GM23338 (cell line): ENCODE data around the gene GGT6. TPM values are rescaled to one million over a fixed set of nuclear protein-coding genes. Genes with fewer than 3 reads are reported as not detected.

Experiments
- CTCF ChIP-seq, 2 experiments: fragments of 200-600 bp in 1 of 2; sonication (generic) in 1 of 2; conservative IDR thresholded peaks; 2 replicates each; pipeline versions ENCODE4 v1.5.1 to v1.6.1; 2016 to 2017; ENCODE audit warnings: antibody characterized with exemption in 2 of 2, low read depth in 2 of 2, mild to moderate bottlenecking in 2 of 2, moderate library complexity in 1 of 2
- EZH2 ChIP-seq: fragments of 200-600 bp; sonication (generic); IDR thresholded peaks from one replicate; pipeline ENCODE4 v1.8.0; 2017; ENCODE audit warnings: antibody characterized with exemption, mild to moderate bottlenecking, low read depth; ENCODE audit not compliant: unreplicated experiment
- EZH2phosphoT487 ChIP-seq: fragments of 200-600 bp; sonication (generic); IDR thresholded peaks from one replicate; pipeline ENCODE4 v1.8.1; 2018; ENCODE audit warnings: antibody characterized with exemption; ENCODE audit not compliant: unreplicated experiment
- POLR2AphosphoS5 ChIP-seq: IDR thresholded peaks from 2 replicates; pipeline ENCODE4 v1.6.1; 2016; ENCODE audit warnings: antibody characterized with exemption, low read depth
- STAT1 ChIP-seq: IDR thresholded peaks from one replicate; pipeline ENCODE4 v1.6.1; 2016; ENCODE audit warnings: antibody characterized with exemption; ENCODE audit not compliant: unreplicated experiment
- ZNF331 ChIP-seq: fragments of 250-450 bp; sonication (Bioruptor Pico); IDR thresholded peaks from 2 replicates; pipeline ENCODE4 v1.5.0; 2020; ENCODE audit warnings: low read depth, mild to moderate bottlenecking, moderate library complexity
- ZNF462 ChIP-seq: fragments of 250-450 bp; sonication (Bioruptor Pico); IDR thresholded peaks from 2 replicates; pipeline ENCODE4 v1.5.0; 2020; ENCODE audit warnings: mild to moderate bottlenecking, moderate library complexity
- polyA plus RNA-seq: library from polyadenylated mRNA; unstranded; fragments of >200 nt; fragmentation: Nextera tagmentation; extraction: Ambion mirVana; gene quantifications from 2 replicates; pipeline ENCODE4 v1.2.1, GENCODE V29; 2016
- total RNA-seq: library from RNA; depleted of rRNA; stranded (reverse); fragments of >200 nt; shearing (Covaris generic); gene quantifications from 2 replicates; pipeline ENCODE4 v1.2.3, GENCODE V29; 2014

GGT6 gene
- total and polyA plus RNA-seq, 2 experiments from 2014 or later, result 0.24 TPM; not detected in 1

DNA sequence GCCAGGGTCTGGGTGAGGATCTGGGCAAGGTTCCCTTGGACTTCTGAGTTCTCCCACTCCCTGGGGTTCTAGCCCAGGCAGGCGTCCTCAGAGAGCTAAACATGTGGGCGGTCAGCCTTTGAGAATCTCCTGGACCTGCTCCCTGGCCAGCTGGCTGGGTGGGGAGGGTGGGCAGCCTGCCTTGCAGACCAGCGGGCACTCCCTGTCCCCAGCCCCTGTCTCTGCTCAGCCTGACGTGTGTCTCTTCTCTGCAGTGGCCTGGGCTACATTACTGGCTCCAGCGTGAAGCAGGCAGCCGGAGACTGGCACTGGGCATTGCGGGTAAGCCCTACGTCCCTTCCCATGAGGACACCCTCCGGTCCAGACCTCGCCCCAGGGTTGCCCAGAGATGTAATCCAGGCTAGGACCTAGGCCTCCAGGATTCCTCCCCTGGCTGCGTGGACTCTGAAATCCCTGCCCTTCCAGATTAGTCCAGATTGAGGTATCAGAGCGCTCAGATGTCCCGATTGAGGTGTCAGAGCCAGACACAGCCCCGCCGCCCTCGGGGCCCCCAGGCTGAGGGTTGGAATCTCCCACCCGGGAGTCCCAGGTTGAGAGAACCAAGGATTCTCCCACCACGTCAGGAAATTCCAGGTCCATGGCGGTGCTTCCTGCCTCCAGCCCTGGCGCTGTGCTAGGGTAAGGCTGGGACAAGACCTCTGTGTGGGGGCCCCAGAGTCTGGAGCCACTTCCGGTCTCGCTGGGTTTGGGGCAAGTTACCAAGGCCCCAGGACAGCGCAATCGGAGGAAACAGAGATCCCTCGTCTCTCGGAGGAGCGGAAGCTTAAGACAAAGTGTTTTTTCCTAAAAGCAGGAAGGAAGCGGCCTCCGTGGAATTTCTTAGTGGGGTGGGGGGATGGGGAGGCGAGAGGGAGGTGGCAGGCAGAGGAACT lies 29.3 kb downstream of the GGT6 start (continued):
- TF ChIP-seq ZNF462 (CRISPR knock-in tag), result no peak
- no peak for TF ChIP-seq EZH2
- TF ChIP-seq STAT1, result no peak
- TF ChIP-seq POLR2AphosphoS5, result no peak
- TF ChIP-seq ZNF331 (CRISPR knock-in tag), result no peak
- TF ChIP-seq CTCF (conservative IDR thresholded peaks at IDR 0.05; ENCODE audit: low read depth in 2 of 2), result no peak
- TF ChIP-seq EZH2phosphoT487, result no peak
